Osteocyte (in vitro differentiated cells): Measurements from ENCODE around the gene HOXB2. TPM values are rescaled to one million over a fixed set of nuclear protein-coding genes. Genes with fewer than 3 reads are reported as not detected.

Source experiments
- DNase-seq: peaks from one replicate; pipeline ENCODE4 v3.0.0; 2021; ENCODE audit warnings: mixed read lengths; ENCODE audit not compliant: unreplicated experiment; ENCODE audit errors: extremely low spot score
- H3K27ac Mint-ChIP-seq: one replicate; pipeline ENCODE4 v1.8.0; 2021; ENCODE audit warnings: mild to moderate bottlenecking, mixed read lengths; ENCODE audit not compliant: unreplicated experiment
- H3K27me3 Mint-ChIP-seq: one replicate; pipeline ENCODE4 v1.8.0; 2021; ENCODE audit warnings: mixed read lengths; ENCODE audit not compliant: unreplicated experiment
- H3K36me3 Mint-ChIP-seq: one replicate; pipeline ENCODE4 v1.8.0; 2021; ENCODE audit warnings: mixed read lengths; ENCODE audit not compliant: unreplicated experiment
- H3K4me1 Mint-ChIP-seq: one replicate; pipeline ENCODE4 v1.8.0; 2021; ENCODE audit warnings: mixed read lengths; ENCODE audit not compliant: unreplicated experiment
- H3K4me3 Mint-ChIP-seq: one replicate; pipeline ENCODE4 v1.8.0; 2021; ENCODE audit warnings: mild to moderate bottlenecking, moderate library complexity, mixed read lengths; ENCODE audit not compliant: unreplicated experiment
- H3K9me3 Mint-ChIP-seq: one replicate; pipeline ENCODE4 v1.8.0; 2021; ENCODE audit warnings: mixed read lengths; ENCODE audit not compliant: unreplicated experiment
- long read RNA-seq: library from polyadenylated mRNA; unstranded; transcript quantifications from one replicate; pipeline ENCODE4 v2.0.0, GENCODE V29; 2021
- total RNA-seq: library from RNA; stranded (reverse); gene quantifications from 2 replicates; pipeline ENCODE4 v1.2.1, GENCODE V29; 2021
- TF ChIP-seq, protein P1 (sequence below): fragments of 200-600 bp; sonication (generic); IDR thresholded peaks from 2 replicates; pipeline ENCODE4 v1.5.0; 2021; ENCODE audit warnings: antibody characterized with exemption, mild to moderate bottlenecking, moderate library complexity

Gene HOXB2
- total RNA-seq: not detected in 2 replicates
- long read RNA-seq: 0 reads

DNA sequence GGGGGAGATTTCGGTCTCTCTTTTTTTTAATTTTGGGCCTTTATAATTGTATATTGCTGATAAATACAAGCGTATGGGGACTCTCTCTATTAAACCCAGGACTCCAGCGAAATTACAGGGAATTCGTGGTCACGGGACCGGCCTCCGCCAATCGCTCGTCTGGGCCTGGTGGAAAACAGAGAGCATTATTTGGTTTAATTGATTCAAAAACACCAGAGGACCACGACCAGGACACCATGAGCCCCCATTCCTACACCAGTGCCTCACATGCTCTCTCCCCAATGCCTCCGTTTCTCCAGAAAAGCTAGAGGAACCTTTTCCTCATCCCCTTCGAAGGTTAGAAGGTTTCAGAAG lies at the start of gene HOXB2:
HOXB2 (minus strand) TSS at position 88 of the 354 bp plus-strand sequence. CDS start 198 bp downstream, outside the sequence.
- Mint-ChIP-seq H3K27ac (no peak within 1 kb of the TSS), H3K9me3 (no peaks in the 10 kb centered on the region), H3K4me1 (peaks cover 11% of the 10 kb centered on the region), H3K36me3 (no peaks in the 10 kb centered on the region), H3K27me3 (peaks cover 88% of the 10 kb centered on the region), H3K4me3 (no peak within 1 kb of the TSS)
- DNase-seq: no peak
- TF ChIP-seq, protein P1, sequence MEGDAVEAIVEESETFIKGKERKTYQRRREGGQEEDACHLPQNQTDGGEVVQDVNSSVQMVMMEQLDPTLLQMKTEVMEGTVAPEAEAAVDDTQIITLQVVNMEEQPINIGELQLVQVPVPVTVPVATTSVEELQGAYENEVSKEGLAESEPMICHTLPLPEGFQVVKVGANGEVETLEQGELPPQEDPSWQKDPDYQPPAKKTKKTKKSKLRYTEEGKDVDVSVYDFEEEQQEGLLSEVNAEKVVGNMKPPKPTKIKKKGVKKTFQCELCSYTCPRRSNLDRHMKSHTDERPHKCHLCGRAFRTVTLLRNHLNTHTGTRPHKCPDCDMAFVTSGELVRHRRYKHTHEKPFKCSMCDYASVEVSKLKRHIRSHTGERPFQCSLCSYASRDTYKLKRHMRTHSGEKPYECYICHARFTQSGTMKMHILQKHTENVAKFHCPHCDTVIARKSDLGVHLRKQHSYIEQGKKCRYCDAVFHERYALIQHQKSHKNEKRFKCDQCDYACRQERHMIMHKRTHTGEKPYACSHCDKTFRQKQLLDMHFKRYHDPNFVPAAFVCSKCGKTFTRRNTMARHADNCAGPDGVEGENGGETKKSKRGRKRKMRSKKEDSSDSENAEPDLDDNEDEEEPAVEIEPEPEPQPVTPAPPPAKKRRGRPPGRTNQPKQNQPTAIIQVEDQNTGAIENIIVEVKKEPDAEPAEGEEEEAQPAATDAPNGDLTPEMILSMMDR: no peak

DNA sequence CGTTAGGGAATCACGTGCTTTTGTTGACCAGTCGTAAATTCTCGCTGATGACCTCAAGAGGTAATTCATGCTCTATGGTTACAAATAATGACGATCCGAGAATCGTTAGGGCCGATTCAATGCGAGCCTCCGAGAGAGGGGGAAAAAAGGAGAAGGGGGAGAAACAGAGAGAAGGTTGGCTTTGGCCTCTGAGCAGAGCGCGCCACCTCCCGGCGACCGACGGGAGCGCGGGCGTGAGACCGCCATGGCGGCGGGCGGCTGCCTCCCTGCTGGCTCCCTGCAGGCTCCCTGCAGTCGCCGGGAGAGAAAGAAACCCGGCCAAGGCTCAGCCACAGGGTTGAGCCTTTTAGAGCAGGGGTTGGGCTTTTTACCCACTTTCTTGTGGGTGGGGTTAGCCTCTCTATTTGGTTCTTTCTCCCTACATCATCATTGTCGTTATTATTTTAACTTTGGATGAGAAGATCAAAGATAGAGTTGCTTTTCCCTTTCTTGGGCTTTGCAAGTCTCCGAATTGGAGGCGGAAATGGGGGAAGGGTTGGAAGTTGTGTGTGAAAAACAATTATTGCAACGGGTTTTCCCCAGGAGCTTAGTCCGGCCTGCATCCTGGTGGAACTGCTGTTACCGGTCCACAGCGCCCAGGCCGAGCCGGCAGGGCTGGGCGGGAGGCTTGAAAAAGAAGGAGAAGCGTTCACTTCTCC lies 49.1 kb upstream of the HOXB2 start:
- H3K27me3 Mint-ChIP-seq: peaks cover 97% of the 10 kb centered on the region
- no peak for DNase-seq
- H3K4me3 Mint-ChIP-seq: no peak overlapping the region
- peaks cover 13% of the 10 kb centered on the region for H3K4me1 Mint-ChIP-seq
- TF ChIP-seq, protein P1: peak; percentile 69
- no peaks in the 10 kb centered on the region for H3K9me3 Mint-ChIP-seq
- no peaks in the 10 kb centered on the region for H3K36me3 Mint-ChIP-seq
- no peak overlapping the region for H3K27ac Mint-ChIP-seq

DNA sequence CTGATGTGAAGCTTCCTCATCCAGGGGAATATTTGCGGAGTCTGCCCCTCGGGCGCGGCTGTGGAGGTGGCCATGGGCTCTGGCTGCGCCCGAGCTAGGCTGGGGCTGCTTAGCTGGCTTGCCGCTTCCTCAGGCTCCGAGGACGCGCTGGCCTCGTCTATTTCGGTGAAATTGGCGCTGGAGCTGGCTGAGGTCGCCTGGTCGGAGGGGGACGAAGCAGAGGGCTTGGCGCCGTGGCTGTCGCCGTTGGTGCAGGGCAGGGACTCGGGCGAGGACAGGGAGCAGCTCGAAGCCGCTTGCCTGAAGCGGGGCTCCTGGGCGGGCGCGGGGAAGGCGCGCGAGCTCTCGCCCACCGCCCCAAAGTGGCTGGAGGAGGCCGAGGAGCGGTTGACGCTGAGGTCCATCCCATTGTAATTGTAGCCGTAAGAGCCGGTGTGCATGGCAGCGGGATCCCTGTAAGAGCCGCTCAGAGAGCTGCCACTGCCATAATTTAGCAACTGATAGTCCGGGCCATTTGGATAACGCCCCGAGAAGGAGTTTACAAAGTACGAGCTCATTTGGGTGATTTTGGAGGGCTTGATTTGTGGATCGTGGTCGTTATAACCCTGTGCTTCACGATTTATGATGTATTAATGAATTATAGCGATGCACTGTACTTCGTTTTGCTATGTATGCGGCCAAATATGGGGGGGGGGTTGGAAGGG lies 48.4 kb upstream of the HOXB2 start, which contains the start of gene HOXB5:
HOXB5 (minus strand) TSS at position 654 of the 704 bp plus-strand sequence; CDS start at position 557, 97 bp downstream.
- Mint-ChIP-seq H3K27ac (no peak within 1 kb of the TSS), H3K27me3 (peaks cover 97% of the 10 kb centered on the region), H3K36me3 (no peaks in the 10 kb centered on the region), H3K4me3 (no peak within 1 kb of the TSS), H3K9me3 (no peaks in the 10 kb centered on the region), H3K4me1 (peaks cover 13% of the 10 kb centered on the region)
- no peak for DNase-seq
- TF ChIP-seq, protein P1: no peak

DNA sequence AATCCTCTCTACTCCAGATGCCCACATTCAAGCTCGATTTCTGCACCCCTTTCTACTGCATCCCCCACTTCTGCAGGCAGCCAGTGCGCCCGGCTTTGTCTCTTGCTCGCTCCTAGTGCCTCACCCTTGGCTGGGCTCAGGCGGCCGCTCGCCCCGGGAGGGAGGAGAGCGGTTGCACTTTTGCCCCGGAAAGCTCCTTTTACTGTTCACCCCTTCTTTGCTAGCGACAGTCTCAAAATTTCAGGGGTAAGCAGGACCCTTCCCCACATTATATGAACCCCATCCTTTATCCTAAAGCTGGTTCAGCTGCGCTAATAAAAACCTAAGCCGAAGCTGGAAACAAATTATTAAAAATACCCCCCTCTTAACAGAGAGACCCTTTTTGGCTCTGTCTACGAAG lies 47.7 kb upstream of the HOXB2 start:
- DNase-seq: no peak
- peaks cover 10% of the 10 kb centered on the region for H3K4me1 Mint-ChIP-seq
- H3K4me3 Mint-ChIP-seq: no peak overlapping the region
- no peaks in the 10 kb centered on the region for H3K9me3 Mint-ChIP-seq
- TF ChIP-seq, protein P1: no peak
- no peaks in the 10 kb centered on the region for H3K36me3 Mint-ChIP-seq
- peaks cover 97% of the 10 kb centered on the region for H3K27me3 Mint-ChIP-seq
- H3K27ac Mint-ChIP-seq: no peak overlapping the region

DNA sequence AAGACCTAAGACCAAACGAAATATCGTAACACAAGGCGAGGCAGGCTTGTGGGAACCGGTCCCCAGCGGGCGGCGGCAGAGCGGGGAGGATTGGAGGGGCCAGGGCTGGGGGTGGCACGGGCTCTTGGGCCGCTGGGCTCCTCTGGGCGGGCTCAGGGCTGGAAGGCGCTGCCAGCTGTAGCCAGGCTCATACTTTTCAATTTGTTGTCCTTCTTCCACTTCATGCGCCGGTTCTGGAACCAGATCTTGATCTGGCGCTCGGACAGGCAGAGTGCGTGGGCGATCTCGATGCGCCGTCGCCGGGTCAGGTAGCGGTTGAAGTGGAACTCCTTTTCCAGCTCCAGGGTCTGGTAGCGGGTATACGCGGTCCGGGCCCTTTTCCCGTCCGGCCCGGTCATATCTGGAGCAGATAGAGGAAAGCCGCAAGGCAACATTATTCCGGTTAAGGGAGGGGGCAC lies 47.2 kb upstream of the HOXB2 start:
- TF ChIP-seq, protein P1: no peak
- no peaks in the 10 kb centered on the region for H3K36me3 Mint-ChIP-seq
- no peak overlapping the region for H3K27ac Mint-ChIP-seq
- no peak overlapping the region for H3K4me3 Mint-ChIP-seq
- peaks cover 10% of the 10 kb centered on the region for H3K4me1 Mint-ChIP-seq
- H3K9me3 Mint-ChIP-seq: no peaks in the 10 kb centered on the region
- peaks cover 97% of the 10 kb centered on the region for H3K27me3 Mint-ChIP-seq
- no peak for DNase-seq
